ENCODE results near the gene TMEM269.

Gene TMEM269

GRCh38 chr1:42847721-42848460 is 63.1 kb downstream of the TMEM269 start:
- DNase-seq (ENCODE audit: low read depth, low spot score) = no peak

GRCh38 chr1:42848823-42849537 is 64.2 kb downstream of the TMEM269 start:
- DNase-seq (ENCODE audit: low read depth, low spot score) = no peak

- no peak for DNase-seq (ENCODE audit: low read depth, low spot score)
Measured at GRCh38 chr1:42849944-42850343, 65.2 kb downstream of the TMEM269 start.
